Activated CD4-positive, alpha-beta T cell treated with anti-CD3 and anti-CD28 coated beads, Interleukin-2, Interleukin-6, amounts not matched to agents 100 ng/mL and 50 ng/mL, durations not matched to agents 16 hours and 8 hours (primary cell): Measurements from ENCODE around the gene IL21R.
"Not testable (repeated sequence)": the region's sequence is repeated elsewhere in the genome, so short reads cannot be mapped to it uniquely, and the experiment has no call there.

Experiments
- DNase-seq: peaks from one replicate; pipeline ENCODE4 v3.0.0-alpha.2; 2020

Gene IL21R

DNA sequence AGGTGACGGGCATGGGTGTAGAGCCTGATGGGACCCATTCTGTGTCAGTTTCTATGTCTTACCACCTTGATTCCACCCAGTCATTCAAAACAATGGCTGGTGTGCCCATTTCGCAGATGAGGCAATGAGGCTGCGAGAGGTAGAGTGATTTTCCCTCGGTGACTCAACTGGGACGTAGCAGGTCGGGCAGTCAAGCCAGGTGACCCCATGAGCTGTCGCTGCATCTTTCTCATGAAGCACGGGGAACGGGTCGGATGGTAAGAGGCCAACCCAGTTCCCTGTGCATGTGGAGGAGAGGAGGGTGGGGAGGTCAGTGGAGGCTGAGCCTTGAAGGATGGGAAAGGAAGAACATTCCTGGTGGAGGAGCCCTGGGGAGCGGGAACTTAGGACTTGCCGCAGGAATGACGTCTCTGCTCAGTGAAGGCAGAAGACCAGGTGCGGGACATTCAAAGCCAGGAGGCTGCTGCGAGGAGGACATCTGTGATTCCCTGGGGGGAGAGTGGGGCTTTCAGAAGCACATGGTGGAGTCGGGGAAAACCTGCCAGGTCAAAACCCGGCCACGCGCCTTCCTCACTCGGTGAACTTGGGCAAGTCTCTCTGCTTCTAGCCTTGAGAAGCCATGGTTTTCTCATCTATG is 1.1 kb downstream of the IL21R start:
- peak; percentile 72 for DNase-seq

DNA sequence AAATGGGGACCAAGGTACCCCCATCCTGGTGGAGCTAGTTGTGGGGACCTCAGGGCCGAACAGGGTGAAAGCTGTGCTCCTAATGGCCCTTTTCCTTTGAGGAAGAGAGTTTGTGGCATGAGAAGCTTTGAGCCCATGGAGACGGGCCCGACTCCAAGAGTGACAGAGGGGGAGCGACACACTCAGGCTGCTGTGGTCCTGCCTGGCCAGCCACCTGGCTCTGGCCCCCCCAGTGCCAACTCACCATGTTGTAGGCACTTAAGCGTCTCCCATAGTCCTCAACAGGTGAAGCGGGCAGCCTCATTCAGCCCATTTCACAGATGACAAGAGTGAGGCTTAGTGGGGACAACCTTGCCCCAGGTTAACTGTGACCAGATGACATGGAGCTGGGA is 1.6 kb downstream of the IL21R start:
- no peak for DNase-seq

DNA sequence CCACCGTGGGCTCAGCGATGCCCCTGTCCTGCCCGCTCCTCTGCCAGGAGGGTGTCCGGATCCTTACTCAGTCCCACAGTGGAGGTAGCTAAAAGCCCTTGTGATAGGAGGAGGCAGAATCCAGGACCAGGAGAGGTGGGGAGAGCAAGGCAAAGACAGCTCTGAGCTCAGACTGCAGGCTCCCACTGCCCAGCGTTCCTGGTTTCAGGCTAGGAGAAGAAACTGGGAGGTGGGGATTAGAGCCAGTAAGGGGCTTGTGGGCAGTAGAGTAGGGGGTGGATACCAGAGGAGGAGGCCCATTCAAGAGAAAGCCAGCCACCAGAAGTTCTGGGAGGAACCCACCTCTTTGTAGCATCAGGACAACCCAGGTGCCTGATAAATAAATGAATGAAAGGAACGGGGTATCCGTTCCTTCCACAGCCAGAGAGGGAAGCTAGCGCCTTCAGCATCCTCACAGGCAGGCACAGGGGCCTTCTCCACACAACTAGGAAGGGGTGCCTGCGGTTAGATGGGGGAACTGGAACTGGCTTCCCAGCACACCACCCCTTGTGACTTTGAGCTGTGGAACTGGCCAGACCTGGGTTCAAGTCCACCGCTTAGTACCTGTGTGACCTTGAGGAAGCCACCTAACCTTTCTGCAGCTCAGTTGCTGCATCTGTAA is 2.3 kb downstream of the IL21R start:
- peak; percentile 53 for DNase-seq

DNA sequence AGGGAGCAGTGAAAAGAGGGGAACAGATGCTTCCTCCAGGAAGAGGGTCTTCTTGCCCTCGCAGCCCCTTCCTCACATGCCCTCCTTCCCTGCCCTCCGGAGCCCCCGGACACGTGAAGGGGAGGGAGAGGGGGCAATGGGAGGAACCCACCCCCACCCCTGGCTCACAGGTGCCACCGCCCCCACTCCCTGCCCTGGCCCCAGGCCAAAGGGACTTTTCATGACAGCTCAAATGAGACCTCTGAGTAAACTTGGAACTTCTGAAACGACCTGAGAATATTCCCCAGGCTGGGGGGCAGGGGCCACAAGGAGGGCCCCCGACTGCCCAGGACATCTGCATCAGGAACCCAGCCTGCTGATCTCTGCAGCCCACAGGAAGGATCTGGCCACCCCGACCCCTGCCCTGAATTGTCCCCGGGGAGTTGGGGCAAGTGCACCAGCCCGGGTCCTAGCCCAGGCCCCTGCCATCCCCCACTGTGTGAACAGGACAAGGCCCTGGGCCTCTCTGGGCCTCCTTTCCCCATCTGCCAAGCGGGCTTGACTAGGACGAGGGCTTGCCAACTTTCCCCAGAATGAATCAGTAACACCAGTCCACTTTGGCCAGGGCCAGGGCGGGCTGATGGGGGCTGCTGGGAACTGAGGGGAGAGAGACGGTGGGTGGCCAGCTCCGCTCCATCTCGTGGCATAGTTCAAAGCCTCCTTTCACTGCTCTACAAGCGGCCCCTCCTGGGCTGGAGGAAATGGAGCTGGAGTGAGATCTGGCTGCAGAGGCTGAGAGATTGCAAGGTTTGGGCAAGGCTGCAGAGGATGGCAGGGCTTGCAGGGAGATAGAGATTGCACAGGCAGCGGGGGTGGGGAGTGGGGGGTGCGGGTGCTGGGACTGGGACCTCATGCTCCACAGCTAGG is 3.8 kb downstream of the IL21R start:
- DNase-seq: peak; percentile 88

DNA sequence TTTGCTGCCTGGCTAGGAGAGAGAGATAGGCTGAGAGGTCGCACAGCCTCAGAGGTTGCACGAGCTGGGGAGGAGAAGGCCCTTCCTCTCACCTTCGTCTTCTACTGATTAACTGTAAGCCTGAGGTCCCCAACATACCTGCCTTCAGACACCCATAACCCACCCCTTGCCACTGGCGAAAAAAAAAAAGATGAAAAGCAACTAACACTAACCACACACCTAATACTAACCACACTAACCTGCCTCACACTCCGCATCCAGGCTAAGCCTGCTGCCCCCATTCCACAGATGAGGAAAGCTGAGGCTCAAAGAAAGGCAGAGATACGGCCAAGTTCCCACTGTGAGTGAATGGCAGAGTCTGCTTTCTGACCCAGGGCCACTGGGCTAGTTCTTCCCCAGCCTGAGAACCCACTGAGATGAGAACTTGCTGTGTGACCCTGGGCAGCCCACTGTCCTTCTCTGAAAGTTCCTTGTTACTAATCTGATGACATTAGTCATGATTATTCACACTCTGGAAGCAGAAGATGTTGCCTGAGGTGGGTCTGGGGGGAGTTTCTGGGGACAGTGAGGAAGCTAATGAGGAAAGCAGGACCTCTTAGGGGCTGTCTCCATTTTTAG is 4.6 kb downstream of the IL21R start:
- DNase-seq: peak; percentile 39

DNA sequence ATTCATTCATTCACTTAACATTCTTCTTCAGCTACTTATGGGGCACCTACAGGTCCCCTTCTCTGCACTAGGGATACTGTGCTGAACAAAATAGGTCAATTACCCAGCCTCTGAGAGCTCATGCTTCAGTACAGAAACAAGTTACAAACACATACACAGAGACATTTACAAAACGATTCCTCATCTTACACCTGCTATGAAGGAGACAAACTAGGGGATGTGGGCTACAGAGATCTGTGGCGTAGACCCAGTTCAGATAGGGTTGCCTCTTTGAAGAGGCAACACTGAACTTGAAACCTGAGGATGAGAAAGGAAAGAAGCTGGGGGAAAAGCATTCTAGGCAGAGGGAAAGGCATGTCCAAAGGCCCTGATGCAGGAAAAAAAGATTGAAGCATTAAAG is 5.2 kb downstream of the IL21R start:
- peak; percentile 38 for DNase-seq

DNA sequence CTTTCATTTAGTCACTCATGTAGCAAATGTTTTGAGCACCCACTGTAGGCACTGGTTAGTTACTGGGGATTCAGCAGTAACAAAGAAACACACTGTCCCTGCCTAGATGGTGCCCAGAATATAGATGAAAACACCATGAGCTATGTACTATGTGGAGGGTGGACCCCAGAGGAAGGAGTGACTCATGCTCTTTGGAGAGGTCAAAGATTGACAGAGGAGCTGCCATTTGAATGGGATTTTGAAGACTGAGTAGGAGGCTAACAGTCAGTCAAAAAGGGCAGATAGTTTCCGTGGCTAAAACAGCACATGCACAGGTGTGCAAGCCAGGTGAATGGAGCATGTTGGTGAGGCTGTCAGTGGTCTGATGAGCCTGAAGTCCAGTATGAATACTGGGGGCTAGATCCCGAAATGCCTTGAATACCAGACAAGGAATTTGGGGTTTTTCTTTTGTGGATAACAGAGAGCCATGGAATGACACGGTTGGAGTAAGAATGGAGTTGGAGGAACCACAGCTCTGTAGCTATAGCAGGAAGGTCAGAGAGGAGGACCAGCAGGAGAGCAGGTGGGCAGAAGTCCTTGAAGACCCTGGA is 6.1 kb downstream of the IL21R start:
- peak; percentile 71 for DNase-seq

DNA sequence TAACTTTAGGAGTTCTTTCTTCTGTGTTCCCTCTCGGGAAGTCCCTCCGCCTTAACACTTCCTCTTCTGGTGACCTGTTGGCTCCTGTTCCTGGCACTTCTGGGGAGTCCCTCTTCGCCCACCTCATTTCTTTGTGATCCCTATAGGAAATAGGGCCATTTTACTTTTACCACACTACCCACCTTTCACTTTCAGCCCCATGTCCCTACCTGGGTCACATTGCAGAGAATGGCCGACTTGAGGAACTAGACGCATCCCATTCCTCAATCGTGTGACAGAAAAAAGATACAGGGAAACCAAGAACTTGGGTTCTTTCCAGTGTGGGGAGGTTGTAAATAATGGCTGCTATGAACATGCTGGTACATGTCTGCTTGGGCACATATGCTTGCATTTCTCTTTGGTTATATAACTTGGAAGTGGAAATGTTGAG is 6.6 kb downstream of the IL21R start:
- DNase-seq: peak; percentile 35

DNA sequence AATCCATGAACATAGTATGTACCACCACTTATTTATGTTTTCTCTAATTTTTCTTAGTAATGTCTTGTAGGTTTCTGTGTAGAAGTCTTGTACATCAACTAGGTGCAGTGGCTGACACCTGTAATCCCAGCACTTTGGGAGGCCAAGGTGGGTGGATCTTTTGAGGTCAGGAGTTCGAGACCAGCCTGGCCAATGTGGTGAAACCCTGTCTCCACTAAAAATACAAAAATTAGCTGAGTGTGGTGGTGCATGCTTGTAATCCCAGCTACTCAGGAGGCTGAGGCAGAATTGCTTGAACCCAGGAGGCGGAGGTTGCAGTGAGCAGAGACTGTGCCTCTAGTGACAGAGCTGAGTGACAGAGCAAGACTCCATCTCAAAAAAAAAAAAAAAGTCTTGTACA is 8.0 kb downstream of the IL21R start:
- not testable (repeated sequence) for DNase-seq

DNA sequence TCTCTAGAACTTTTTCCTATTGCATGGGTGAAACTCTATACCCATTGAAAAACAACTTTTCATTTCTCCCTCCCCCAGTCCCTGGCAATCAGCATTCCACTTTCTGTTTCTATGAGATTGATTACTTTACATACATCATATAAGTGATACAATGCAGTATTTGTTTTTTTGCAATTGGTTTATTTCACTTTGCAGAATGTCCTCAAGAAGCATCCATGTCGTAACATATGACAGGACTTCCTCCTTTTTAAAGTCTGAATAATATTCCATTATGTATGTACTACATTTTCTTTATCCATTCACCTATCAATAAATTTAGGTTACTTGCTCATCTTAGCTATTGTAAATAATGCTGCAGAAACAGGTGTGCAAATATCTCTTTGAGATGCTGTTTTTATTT is 8.8 kb downstream of the IL21R start:
- no peak for DNase-seq

DNA sequence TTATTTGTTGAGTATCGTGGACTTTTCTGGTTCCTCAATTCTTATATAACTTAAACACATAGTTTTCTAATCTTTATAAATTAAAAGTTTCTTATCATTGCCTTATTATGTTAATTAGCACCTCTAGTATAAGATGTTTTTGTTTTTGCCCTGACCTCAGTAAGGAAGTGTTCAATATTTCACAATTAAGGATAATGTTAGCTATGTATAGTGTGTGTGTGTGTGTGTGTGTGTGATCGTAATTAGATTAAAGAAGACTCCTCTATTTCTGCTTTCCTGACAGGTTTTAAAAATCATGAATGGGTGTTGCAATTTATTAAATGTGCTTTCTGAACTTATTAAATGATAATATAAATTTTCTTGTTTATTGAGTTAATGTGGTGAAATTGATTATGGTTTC is 12.0 kb downstream of the IL21R start:
- no peak for DNase-seq

DNA sequence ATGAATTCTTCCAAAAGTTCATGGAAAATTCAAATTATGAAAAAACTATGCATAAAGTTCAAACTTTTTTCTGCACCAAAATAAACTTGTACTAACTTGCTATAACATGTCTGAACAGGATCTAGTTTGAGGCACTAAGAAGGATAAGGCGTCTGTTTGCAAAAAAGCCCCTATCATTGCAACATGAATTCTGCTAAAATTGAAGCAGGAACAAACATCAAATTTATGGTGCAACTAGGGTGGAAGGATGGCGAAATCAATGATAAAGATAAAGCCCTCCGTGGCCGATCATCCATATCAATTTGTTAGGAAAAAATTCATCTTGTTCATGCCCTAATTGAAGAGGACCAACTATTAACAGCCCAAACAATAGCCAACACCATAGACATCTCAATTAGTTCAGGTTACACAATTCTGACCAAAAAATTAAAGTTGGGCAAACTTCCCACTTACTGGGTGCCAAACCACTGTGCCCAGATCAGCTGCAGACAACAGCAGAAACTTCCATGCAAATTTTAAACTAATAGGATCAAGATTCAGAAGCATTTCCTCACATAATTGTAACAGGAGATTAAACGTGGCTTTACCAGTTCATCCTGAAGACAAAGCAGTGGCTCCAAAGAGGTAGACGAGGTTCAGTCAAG is 12.9 kb downstream of the IL21R start:
- DNase-seq: no peak

DNA sequence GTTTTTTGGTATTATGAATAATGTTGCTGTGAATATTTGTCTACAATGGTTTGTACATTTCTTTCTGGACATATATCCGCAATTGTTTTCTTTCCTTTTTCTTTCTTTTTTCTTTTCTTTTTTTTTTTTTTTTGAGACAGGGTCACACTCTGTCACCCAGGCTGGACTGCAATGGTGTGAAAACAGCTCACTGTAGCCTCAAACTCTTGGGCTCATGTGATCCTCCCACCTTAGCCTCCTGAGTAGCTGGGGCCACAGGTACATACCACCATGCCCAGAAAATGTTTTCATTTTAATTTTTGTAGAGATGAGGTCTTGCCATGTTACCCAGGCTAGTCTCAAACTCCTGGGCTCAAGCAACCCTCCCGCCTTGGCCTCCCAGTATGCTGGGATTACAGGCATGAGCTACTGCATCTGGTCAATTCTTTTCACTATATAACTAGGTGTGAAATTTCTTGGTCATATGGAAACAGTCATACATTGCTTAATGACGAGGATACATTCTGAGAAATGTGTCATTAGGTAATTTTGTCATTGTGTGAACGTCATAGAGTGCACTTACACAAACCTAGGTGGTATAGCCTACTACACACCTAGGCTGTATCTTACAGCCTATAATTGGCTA is 15.2 kb downstream of the IL21R start:
- peak; percentile 64 for DNase-seq

DNA sequence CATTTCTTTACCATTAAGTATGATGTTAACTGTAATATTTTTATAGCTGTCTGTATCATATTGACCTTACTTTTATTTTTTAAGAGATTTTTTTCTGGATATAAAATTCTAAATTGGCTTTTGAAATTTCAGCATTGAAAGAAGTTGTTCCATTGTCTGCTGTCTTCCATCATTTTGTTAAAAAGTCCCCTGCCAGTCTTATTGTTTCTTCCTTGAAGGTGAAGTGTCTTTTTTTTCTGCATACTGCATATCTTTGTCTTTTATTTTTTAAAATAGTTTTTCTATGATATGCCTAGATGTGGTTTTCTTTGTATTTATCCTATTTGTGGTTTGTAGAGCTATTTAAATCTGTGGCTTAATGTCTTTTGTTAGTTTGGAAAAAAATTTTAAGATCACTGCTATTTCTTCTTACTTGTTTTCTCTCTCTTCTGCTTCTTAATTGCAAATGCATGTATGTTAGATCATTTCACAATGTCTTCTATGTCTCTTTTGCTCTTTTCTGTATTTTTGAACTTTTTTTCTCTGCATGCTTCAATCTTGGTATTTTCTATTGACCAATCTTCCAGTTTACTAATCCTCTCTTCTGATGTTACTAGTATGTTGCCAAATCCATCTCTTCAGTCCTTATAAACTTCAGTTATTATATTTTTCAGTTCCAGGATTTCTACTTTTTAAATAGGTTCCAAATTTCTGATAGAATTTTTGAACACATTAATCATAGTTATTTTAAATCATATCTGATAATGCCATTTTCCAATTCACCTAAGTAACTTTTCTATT is 20.2 kb downstream of the IL21R start:
- DNase-seq: no peak

DNA sequence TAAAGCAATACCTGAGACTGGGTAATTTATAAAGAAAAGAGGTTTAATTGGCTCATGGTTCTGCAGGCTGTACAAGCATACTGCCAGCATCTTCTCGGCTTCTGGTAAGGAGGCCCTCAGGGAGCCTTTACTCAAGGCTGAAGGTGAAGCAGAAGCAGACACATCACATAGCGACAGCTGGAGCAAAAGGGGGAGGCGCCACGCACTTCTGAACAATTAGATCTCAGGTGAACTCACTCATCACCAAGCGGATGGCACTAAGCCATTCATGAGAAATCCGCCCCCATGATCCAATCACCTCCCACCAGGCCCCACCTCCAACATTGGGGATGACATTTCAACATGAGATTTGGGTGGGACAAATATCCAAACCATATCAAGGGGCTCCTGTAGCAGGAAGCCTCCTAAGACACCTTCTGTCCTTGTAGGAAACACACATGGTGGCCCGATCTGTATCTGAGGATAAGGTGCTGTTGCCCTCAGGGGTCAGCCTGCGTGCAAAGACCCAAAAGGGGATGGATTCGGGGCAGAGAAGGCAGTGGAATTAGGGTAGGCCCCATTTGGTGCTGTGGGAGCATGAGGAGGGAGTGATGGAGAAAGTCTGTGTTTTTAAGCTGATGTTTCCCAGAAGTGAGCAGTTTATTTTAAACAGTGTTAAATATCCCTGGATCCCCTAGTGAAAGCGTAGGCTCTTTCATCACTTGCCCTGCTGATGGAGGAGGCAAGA is 23.0 kb downstream of the IL21R start:
- no peak for DNase-seq

DNA sequence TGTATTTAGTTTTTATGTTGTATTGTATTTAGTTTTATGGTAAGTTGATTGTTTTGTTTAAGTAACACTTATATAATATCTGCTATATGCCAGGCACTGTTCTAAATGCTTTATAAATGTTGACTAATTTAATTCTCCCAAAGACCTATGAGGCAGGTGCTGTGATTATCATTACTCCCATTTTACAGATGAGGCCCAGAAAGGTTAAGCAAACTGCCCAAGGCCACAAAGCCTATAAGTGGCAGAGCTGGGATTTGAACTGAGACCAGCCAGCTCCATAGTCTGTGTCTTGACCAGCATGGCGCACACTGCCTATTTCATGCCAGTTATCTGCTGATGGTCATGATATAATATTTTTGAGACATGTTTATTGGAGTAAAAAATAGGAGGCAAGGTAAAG is 24.0 kb downstream of the IL21R start:
- DNase-seq: no peak

DNA sequence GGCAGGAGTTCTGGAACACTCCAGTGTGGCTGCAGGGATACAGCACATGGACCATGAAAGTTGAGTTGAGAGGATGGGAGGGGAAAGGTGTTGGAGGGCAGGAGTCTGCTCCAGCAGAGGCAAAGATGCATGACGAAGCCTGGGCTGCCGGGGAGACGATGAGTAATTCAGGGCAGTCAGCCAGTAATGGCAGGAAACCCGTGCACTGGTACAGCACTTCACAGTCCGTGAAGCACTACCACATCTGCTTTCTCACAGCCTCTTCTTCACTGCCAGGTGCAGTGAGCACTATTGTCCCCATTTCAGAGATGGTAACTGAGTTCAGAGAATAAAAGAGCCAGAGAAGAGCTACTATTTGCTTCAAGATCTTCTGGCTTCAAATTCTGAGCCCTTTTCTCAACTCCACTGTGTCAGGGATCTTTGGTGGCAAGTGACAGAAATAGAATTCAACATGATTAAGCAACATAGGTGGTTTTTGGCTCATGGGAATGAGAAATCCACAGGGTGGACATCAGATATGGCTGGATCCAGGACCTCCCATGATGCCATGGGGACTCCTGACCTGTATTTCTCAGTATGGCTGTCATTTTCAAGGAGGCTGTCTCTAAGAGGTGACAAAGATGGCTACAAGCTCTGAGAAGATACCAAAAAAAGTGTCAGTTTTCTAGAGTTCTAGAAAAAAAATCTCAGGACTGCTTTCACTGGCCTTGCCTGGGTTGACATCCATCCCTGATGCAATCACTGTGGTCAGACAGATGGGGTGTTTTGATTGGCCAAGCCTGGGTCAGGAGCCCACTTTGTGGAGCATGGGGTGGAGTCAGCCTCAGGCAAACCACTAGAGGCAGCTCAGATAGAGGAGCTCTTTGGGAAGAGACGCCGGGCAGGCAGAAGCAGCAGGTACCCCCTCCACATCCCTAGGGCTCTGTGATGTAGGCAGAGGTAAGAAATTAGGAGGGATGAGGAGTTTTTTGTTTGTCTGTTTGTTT is 24.7 kb downstream of the IL21R start:
- DNase-seq: peak; percentile 92

DNA sequence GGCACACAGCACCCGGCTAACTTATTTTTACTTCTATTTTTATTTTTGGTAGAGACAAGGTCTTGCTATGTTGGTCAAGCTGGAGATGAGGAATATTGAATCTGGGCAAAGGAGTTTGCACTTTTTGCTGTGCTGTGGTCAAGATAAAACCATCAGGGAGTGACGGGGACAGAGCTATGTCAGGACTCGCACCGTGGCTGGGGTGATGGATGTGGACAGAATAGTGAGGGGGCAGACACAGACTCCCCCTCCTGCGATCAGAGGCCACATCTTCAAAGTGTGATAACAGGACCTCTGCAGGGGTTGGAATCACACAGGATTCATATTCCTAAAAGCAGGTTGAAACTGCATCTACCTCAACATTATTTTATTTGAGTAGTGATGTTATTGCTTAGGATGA is 25.6 kb downstream of the IL21R start:
- no peak for DNase-seq
